SK-MEL-5 (cell line): Measurements from ENCODE around the gene SRGAP2B. TPM values are rescaled to one million over a fixed set of nuclear protein-coding genes. Genes with fewer than 3 reads are reported as not detected.
"Not testable (repeated sequence)": the region's sequence is repeated elsewhere in the genome, so short reads cannot be mapped to it uniquely, and the experiment has no call there.

Experiments
- DNase-seq: peaks from one replicate; pipeline ENCODE4 v3.0.0-alpha.2; 2016; ENCODE audit warnings: low read depth, low spot score
- in situ Hi-C: cut with HindIII; loops from 2 replicates; pipeline ENCODE4 v1.10.0; 2016; ENCODE audit warnings: low sequenced_read_pairs, high pct_unique_total_duplicates, low pct_unique_long_range_greater_than_20kb
- total RNA-seq: library from RNA; depleted of rRNA; stranded (reverse); fragments of >200 nt; shearing (Covaris generic); gene quantifications from 2 replicates; pipeline ENCODE4 v1.2.3, GENCODE V29; 2014

Gene SRGAP2B
- total RNA-seq, 1 experiment from 2014 or later, result 41.4 TPM

- in situ Hi-C loops, DNase-seq: not testable (repeated sequence)
Measured at GRCh38 chr1:145103294-145103693, 8.2 kb upstream of the SRGAP2B start.

GRCh38 chr1:145101725-145102124 lies 6.6 kb upstream of the SRGAP2B start:
- DNase-seq, in situ Hi-C loops: not testable (repeated sequence)

- in situ Hi-C loops, DNase-seq: not testable (repeated sequence)
Measured at GRCh38 chr1:145094655-145095211, 395 bp downstream of the SRGAP2B start.

GRCh38 chr1:145093517-145094149 lies 1.5 kb downstream of the SRGAP2B start:
- in situ Hi-C loops, DNase-seq: not testable (repeated sequence)

GRCh38 chr1:145082483-145083255 lies 12.5 kb downstream of the SRGAP2B start:
- DNase-seq, in situ Hi-C loops: not testable (repeated sequence)

- in situ Hi-C loops, DNase-seq: not testable (repeated sequence)
Measured at GRCh38 chr1:145080193-145080592, 14.9 kb downstream of the SRGAP2B start.

- peak; percentile 0 for DNase-seq
- in situ Hi-C loops, result not testable (repeated sequence)
Measured at GRCh38 chr1:145079737-145080136, 15.4 kb downstream of the SRGAP2B start.

- in situ Hi-C loops, result not testable (repeated sequence)
Measured at GRCh38 chr1:145078787-145079370, 16.2 kb downstream of the SRGAP2B start.

GRCh38 chr1:145077872-145078786 lies 17.0 kb downstream of the SRGAP2B start:
- DNase-seq, in situ Hi-C loops: not testable (repeated sequence)

More at GRCh38 chr1:145078787-145079370, 16.2 kb downstream of the SRGAP2B start:
- DNase-seq, result not testable (repeated sequence)

- DNase-seq, in situ Hi-C loops: not testable (repeated sequence)
Measured at GRCh38 chr1:145076877-145077276, 18.3 kb downstream of the SRGAP2B start.

- DNase-seq, in situ Hi-C loops: not testable (repeated sequence)
Measured at GRCh38 chr1:145074021-145074559, 21.0 kb downstream of the SRGAP2B start.

GRCh38 chr1:145071569-145071968 lies 23.6 kb downstream of the SRGAP2B start:
- DNase-seq, in situ Hi-C loops: not testable (repeated sequence)

- DNase-seq, in situ Hi-C loops: not testable (repeated sequence)
Measured at GRCh38 chr1:145066486-145066885, 28.6 kb downstream of the SRGAP2B start.

- peak; percentile 6 for DNase-seq
- in situ Hi-C loops, result not testable (repeated sequence)
Measured at GRCh38 chr1:145065194-145065826, 29.8 kb downstream of the SRGAP2B start.

- in situ Hi-C loops, DNase-seq: not testable (repeated sequence)
Measured at GRCh38 chr1:145063941-145064648, 31.0 kb downstream of the SRGAP2B start.

- in situ Hi-C loops, DNase-seq: not testable (repeated sequence)
Measured at GRCh38 chr1:145063285-145063684, 31.8 kb downstream of the SRGAP2B start.
